GM19438 (cell line): Measurements from ENCODE around the gene HYDIN.

Experiments used
- ATAC-seq: cut with Tn5 transposase; IDR thresholded peaks from one replicate; pipeline ENCODE4 v1.9.1; 2021; ENCODE audit warnings: low read depth; ENCODE audit not compliant: unreplicated experiment

The HYDIN gene

DNA sequence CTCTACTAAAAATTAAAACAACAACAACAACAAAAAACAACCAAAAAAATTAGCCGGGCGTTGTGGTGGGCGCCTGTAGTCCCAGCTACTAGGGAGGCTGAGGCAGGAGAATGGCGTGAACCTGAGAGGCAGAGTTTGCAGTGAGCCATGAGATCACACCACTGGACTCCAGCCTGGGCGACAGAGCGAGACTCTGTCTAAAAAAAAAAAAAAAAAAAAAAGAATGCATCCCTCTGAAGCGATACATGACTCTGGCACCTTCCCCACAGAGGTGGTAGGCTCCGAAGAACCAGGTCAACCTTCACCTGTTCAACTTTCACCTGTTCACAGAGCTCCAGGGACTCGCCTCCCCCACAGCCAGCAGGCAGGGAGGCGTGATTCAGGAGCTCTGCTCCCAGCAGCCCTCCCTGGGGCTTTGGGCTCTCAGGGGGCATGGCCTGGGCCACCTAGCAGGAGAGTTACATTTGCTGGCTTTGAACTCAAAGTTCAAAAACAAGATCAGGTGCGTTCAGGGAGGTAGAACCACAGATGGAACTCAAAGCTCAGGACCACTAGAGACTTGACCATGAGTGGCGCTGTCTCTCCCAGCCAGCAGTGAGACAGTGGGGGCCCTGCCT lies 435.1 kb downstream of the HYDIN start:
- ATAC-seq: no peak

DNA sequence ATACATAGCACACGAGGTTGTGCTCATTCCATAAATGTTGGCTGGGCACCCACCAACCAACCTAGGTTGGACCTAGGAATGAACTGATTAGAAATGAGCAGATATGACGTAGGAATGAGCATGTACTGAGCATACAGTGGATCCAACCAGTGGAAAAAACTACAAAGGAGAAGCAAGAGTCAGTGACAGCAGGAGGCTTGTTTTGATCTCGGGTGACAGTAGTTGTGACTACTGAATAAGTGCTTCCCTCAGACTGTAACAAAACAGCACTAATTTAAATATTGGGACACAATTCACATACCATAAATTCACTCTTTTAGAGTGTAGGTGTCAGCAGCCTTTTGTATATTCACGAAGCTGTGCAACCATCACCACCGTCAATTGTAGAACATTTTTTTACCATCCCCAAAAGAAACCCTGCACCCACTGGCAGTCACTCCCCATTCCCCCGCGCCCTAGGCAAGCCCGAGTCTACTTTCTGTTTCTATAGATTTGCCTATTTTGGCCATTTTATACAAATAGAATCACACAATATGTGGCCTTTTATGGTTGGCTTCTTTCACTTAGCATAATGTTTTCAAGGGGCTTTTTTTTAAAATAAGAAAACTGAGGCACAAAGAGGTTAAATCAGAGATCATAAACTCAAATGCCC lies 436.5 kb downstream of the HYDIN start:
- ATAC-seq: peak; percentile 67

DNA sequence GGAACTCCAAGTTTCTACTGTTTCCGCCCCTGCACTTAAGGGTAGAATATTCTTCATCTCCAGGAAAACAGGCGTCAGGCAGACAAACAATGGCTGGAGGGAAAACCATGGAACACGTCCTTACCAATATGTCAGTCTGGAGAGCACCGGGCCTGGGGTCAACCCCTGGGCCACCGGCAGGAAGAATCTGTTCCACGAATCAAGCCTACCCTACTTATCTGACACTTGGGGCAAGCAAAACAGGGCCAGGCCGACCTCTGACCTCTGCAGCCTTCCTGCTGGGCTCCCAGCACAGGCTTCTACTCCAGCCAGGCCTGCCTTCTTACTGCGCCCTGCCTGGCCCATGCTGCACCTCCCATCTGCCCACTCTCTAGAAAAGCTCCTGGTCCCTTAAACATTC lies 439.7 kb downstream of the HYDIN start:
- ATAC-seq: no peak

DNA sequence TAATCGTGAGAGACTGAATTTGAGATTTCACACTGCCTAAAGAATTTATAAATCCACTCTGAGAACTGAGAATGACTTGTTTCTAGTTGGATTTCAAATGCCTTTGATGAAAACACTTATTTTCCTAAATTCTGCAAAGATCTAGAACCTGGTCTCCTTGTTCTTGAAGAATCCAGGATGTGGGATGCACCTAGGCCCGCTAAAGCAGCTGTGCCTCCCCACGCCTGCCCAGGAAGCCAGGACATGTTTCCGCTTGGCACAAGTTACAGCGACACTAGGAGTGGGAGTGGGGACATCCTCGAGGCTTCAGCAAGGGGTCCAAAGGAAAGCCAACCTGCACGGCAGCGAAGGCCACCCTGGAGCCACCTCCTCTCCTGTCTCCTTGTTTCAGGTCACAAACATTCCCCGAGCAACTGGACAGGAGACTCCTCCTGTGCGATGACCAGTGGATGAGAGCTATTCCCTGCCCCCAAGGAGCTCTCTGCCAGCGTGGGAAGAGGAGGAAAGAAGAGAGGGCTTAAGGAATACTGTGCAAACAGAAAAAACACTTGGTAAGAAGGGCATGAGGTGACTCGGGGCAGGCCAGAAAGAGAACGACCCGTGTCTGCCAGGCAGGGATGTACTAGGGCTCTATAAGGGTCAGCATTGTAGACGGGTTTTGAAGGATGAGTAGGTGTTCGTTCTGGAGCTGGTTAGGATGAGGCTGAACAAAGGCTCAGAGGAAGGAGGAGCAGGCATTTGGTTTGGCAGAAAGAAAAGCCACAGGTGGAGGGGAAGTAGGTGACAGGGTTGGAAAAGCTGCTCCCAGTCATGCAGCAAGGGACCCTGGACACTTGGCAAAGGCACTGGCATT lies 440.7 kb downstream of the HYDIN start:
- ATAC-seq: no peak

DNA sequence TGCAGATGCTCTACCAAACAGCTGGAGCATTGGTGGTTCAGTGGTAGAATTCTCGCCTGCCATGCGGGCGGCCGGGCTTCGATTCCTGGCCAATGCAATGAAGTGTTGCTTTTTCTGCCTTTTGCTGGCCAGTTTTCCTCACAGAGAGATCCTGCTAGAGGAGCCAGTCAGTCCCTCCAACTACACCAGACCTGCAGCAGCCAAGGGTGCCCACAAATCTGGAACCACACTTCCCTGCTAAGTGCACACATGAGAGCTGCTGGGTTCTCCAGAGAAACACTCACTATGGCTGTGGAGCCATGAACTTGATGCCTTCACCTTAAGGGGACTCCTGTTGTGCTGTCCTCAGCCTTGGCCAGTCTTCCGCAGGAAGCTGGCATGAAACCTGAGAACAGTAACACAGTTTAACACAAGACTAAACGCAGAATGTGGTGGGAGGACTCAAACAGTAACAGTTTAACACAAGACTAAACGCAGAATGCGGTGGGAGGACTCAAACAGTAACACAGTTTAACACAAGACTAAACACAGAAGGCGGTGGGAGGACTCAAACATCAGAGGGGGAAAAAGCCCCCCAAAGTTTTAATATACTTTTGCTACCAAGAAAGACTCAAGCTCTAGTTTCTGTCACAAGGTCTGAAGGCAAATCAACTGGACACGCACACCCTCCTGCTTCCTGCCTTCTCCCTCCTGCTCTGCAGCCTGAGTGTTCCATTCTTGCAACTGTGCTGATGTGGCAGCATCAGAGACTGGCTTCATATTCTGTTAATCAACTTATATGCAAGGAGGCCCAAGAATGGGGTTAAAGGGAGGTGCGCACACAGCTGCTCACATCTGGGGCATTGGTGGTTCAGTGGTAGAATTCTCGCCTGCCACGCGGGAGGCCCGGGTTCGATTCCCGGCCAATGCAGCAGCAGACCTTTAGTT lies 441.6 kb downstream of the HYDIN start:
- no peak for ATAC-seq

DNA sequence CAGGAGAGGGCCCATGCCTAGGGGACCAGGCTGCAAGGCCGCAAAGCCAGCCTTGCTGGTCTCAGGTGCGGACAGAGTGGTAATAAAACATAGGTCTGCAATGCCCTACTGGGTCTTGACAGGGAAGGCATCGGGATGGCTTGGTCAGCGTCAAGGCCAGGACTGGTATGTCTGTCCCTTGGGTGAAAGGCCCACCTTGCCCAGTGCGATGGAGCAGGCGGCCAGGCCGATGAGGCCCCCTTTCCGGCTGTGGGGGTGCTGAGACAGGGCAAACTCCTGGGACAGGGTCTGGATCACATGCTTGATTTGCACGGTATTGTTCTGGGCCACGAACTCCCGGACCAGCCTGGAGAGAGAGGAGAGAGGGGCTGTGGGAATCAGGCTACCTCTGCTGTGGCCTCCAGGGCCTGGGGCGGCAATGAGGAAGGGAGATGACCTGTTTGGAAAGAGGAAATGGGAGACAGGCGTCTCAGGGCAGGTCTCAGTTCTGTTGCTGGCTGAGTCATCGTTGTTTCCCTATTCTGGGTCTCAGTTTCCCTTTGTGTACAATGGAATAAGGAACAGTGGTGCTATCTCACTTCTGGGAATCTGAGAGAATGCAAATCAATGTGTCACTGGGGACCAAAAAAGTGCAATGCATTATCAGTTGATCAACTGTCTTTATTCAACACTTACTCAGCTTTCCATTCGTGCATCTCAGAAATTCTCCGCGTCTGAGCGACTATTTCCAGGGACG lies 444.3 kb downstream of the HYDIN start:
- no peak for ATAC-seq

DNA sequence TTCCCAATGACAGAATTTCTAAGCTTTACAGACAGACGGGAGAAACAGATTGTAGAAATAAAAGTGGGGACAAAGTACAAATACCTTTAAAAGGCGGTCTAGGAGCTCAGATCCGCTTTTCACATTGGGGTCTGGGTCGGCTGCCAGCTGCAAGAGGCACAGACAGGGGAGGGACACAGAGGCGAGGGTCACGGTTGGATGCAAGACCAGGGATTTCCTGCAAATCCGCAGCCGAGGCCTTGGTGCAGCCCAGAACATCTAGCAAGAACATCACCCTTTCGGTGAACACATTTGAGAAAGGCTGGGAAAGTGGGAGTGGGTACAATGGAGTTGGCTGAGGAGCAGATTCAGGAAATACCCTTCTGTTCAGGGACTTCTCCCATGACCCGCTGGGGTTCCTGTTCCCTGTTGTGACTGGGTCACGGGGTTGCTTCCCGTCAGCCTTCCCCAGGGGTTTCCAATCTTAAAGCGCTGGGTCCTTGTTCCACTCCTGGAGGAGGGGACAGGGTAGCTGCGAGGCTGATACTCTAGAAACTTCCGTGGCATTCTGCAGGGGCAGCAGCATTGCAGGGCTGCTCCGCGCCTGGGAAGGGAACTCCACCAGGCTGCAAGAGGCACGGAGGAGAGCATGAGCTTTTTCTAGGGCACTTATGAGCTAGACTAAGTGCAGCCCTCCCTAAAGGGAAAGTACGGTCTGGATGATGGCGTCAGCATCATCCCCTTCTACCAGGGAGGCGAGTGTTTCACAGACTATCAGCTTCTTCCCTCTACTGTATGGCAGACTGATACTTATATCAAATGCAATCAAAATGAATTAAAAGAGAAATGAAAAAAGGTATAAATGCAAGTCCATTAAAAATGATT lies 445.6 kb downstream of the HYDIN start:
- ATAC-seq: no peak

DNA sequence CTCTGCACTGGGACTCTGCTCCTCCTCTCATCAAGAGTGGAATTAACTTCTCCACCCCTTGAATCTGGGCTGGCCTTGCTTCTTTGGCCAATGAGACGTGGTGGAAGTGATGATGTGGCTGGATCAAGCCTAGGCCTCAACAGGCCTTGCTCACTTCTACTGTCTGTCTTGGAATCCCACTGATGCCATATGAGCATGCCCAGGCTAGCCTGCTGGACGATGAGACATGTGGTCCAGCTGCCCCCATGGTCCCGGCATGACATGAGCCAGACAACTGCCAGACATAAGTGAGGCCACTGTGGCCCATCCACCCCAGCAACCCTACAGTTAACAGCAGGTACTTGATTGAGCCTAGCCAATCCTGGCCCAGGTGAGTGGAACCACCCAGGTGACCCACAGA lies 448.3 kb downstream of the HYDIN start:
- no peak for ATAC-seq

DNA sequence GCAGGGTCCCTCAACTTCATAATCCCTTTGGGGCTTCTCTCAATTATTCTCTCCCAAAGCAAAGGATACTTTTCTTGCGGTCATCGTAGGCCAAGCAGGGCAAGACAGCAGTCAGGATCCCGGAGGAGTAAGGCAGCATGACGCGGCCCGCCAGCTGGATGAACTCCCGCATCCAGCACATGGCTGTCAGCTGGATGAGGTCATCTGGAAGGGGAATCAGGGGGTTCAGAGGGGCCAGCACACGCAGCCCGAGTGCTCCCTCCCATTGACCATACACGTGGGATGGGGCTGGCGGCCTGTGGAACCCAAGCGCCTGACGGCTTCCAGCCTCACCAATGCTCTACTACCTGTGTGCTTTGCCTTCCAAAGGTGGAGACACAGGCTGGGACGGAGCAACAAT lies 448.7 kb downstream of the HYDIN start:
- no peak for ATAC-seq

DNA sequence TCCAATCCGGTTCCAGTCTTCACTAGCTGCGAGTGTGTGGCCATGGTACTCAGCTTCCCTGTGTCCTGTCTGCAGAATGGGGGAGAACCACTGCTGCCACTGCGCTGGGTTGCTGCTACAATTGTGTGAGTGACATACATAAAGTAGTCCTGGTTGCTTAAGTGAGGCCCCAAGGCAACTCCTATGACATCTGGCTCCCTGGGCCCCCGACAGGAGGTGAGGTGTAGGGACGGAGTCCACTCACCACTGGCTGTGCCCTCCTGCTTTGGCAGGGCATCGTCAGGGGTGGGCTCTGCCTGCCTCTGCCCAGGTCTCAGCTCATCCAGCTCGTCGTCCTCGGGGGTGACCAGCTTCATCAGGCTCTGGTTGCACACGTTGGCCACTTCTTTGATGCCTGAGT lies 450.0 kb downstream of the HYDIN start:
- ATAC-seq: no peak

DNA sequence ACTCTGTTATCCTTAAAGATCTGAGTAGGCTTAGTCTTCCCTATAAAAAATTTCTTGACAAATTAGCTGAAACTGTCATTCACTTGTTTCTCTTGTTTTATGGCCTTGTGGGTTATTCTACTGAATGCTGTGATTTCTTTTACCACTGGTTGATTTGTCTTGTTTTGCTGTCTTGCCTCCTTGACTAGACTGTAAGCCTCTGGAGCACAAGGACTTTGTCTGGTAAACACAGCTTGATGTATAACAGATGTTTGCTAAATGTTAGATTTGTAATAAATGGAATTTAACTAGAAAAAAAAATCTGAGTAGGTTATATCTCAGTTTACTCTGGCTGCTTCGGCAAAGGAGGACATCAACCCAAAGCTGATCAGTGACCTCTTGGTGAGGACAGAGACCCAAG lies 451.2 kb downstream of the HYDIN start:
- no peak for ATAC-seq

DNA sequence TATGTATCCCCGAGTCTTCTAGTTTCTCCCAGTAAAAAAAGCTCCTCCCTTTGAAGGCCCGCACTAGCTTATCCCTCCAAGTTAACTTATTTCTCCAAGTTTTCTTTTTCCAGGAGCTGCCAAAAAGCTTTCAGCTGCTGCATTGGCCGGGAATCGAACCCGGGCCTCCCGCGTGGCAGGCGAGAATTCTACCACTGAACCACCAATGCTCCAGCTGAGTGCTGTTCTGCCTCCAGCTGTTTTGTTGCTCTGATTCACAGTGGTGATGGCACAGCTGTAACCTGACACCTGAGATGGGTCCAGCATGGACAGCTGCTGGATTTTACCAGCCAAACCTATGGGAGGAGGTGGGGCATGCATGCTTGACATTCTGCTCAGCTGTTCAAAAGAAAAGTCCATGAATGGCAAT lies 451.6 kb downstream of the HYDIN start:
- ATAC-seq: no peak

DNA sequence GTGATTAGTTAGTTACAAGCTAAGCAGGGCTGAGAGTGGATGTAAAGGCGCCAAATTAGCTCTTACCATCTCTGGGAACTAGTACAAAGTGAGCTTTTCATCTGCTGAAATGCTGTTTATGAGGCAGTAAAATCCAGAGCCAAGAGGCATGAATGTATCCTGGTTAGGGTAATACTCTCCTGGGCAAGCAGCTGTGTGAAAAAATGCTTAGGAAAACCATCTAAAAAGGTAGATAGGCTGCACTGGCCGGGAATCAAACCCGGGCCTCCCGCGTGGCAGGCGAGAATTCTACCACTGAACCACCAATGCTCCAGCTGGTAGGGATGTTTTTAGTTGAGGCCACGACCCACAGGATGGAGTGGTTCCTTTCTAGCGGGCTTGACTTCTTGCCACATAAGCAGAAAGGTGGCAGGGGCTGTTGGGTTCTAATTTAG lies 452.5 kb downstream of the HYDIN start:
- no peak for ATAC-seq

DNA sequence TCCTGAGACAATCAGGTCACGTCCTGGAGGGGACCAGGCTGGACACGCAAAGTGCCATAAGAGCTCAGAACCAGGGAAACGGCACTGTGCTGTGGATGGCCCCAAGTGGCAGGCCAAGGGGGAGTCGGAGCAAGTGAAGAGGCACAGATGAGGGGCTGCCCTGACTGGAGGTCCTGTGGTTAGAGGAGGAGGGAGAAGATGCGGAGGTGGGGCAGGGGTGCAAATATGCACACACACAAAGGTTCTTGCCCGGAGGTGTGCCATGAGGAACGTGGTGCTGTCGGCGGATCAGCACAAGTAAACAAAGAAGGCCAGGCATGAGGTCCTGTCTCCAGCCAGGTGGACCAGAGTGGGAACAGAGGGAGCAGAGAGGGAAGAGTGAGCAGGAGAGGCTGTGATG lies 453.0 kb downstream of the HYDIN start:
- ATAC-seq: no peak

DNA sequence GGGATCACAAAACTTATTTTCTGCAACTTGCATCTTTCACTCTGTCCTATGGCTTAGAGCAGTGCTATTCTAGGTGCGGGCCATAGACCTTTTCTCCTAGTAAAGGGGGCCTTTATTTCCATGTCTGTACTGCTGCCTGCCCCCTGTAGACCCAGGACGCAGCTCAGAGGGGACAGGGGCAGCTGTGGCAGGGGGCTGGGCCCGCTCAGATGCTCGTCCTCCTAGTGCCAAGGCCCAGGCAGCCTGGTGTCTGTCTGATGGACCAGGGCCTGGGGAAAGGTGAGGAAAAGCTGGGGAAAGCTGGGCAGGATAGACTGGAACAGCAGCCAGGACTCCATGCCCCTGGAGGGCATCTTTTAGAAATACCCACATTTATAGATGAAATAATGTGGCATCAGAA lies 455.1 kb downstream of the HYDIN start:
- ATAC-seq: no peak

DNA sequence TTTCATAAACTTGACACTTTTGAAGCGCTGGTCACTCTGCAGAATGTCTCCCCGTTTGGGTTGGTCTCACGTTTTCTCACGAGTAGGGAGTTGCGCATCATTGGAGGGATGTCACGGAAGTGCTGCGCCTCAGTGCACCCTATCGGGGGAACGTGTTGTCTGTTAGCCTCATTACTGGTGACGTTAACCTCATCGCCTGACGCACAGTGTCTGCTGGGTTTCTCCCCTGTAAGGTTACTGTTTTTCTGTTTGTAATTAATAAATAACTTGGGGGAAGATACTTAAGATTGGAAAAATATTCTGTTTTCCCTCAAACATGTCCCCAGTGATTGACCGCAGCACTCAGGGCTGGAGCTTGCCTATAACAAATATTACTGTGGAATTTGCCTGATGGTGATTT lies 456.3 kb downstream of the HYDIN start:
- no peak for ATAC-seq

DNA sequence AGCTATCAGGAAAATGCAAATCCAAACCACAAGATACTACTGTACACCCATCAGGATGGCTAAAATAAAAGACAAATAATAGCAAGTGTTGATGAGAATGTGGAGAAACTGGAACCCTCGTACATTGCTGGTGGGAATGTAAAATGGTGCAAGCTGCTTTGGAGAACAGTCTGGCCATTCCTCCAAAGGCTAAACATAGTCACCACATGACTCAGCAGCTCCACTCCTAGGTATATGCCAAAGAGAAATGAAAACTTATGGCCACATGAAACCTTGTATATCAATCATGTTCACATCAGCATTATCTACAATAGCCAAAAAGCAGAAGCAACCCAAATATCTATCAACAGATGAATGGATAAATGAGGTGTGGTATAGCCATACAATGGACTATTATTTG lies 458.0 kb downstream of the HYDIN start:
- no peak for ATAC-seq

DNA sequence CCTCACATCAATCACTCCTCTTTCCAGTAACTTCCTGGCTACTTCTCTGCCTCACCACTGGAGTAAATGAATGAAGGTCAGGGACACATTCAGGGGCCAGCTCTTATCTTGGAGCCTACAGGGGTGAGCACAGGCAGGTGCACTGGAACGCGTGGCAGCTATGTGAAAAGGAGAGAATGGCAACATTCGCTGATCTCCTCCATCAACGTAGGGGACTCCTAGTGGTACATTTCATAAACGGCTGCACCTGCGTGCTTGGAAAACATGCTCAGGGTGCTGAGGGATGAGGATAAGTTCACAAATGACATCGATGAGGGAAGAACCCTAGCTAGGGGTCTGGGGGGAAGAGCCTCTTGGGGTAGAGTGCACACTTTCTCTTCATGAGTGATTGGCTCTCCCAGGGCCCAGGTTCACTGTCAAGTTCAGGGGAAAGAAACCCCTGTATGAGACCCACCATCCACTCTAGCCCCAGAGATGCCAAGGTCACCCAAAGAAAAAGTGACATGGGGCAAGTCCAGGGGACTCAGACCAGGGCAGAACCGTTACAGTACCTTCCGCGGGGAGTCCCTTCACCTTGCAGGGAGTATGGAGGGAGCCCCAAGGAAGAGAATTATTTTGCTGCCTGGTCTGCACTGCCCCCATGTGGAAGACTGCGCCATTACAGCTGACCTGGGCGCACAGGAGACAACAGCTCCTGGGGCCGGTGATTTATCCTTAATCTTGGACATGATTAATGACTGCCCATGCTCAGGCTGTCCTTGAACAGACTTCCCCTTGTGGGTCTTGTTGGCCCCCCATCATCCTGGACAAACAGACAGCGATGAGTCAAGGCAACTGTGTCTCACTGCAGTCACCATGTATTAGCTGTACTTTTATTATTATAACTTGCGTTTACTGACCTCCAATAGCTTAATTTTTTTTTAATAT lies 459.6 kb downstream of the HYDIN start:
- no peak for ATAC-seq
